Astrocyte (in vitro differentiated cells and primary cell): ENCODE measurements around the gene HRAS. TPM values are rescaled to one million over a fixed set of nuclear protein-coding genes. Genes with fewer than 3 reads are reported as not detected.

Experiments used
- DNase-seq: peaks from one replicate; pipeline ENCODE4 v3.0.0-alpha.2; 2010; ENCODE audit warnings: low read depth
- FAIRE-seq: peaks from 2 replicates; lab custom pipeline; 2011; peaks lifted over from hg19 to GRCh38; lab: Jason Lieb, UNC
- H2AFZ ChIP-seq: 2 replicates; pipeline ENCODE4 v1.6.0; 2012; ENCODE audit warnings: low read depth, low read length, inconsistent platforms
- H3K27ac ChIP-seq: 2 replicates; pipeline ENCODE4 v1.5.1; 2011; ENCODE audit warnings: low read depth, low read length, inconsistent platforms
- H3K27me3 ChIP-seq: 2 replicates; pipeline ENCODE4 v1.6.0; 2011; ENCODE audit warnings: low read length, inconsistent platforms; ENCODE audit not compliant: insufficient read depth
- H3K36me3 ChIP-seq: 2 replicates; pipeline ENCODE4 v1.5.1; 2011; ENCODE audit warnings: low read length, inconsistent platforms; ENCODE audit not compliant: insufficient read depth
- H3K4me1 ChIP-seq: 2 replicates; pipeline ENCODE4 v1.5.1; 2011; ENCODE audit warnings: low read length, inconsistent platforms; ENCODE audit not compliant: insufficient read depth
- H3K4me2 ChIP-seq: 2 replicates; pipeline ENCODE4 v1.6.0; 2012; ENCODE audit warnings: low read length, inconsistent platforms
- H3K4me3 ChIP-seq: 2 replicates; pipeline ENCODE4 v1.5.1; 2011; ENCODE audit warnings: low read depth, mild to moderate bottlenecking, low read length, inconsistent platforms; ENCODE audit not compliant: insufficient read depth
- H3K79me2 ChIP-seq: 2 replicates; pipeline ENCODE4 v1.6.0; 2012; ENCODE audit warnings: mild to moderate bottlenecking, low read length, inconsistent platforms; ENCODE audit not compliant: insufficient read depth
- H3K9ac ChIP-seq: 2 replicates; pipeline ENCODE4 v1.6.0; 2012; ENCODE audit warnings: mild to moderate bottlenecking, low read length, inconsistent platforms
- H3K9me3 ChIP-seq: 2 replicates; pipeline ENCODE4 v1.5.1; 2012; ENCODE audit warnings: low read depth, mild to moderate bottlenecking, low read length, inconsistent platforms; ENCODE audit not compliant: insufficient read depth
- H4K20me1 ChIP-seq: 2 replicates; pipeline ENCODE4 v1.6.0; 2012; ENCODE audit warnings: low read length, inconsistent platforms; ENCODE audit not compliant: insufficient read depth
- H3K27ac Mint-ChIP-seq: one replicate; pipeline ENCODE4 v1.8.0; 2021; ENCODE audit warnings: mild to moderate bottlenecking, mixed read lengths; ENCODE audit not compliant: unreplicated experiment
- H3K27me3 Mint-ChIP-seq: one replicate; pipeline ENCODE4 v1.8.0; 2021; ENCODE audit warnings: low read depth, mixed read lengths; ENCODE audit not compliant: unreplicated experiment
- H3K36me3 Mint-ChIP-seq: one replicate; pipeline ENCODE4 v1.8.0; 2021; ENCODE audit warnings: low read depth, mixed read lengths; ENCODE audit not compliant: unreplicated experiment
- H3K4me1 Mint-ChIP-seq: one replicate; pipeline ENCODE4 v1.8.0; 2021; ENCODE audit warnings: low read depth, mixed read lengths; ENCODE audit not compliant: unreplicated experiment
- H3K4me3 Mint-ChIP-seq: one replicate; pipeline ENCODE4 v1.8.0; 2021; ENCODE audit warnings: mild to moderate bottlenecking, moderate library complexity, mixed read lengths; ENCODE audit not compliant: unreplicated experiment
- H3K9me3 Mint-ChIP-seq: one replicate; pipeline ENCODE4 v1.8.0; 2021; ENCODE audit warnings: mild to moderate bottlenecking, mixed read lengths; ENCODE audit not compliant: unreplicated experiment
- EZH2 ChIP-seq: IDR thresholded peaks from 2 replicates; pipeline ENCODE4 v1.6.1; 2012; ENCODE audit warnings: mild to moderate bottlenecking, low read length, inconsistent platforms; ENCODE audit not compliant: insufficient read depth
- total RNA-seq: library from RNA; stranded (reverse); gene quantifications from 2 replicates; pipeline ENCODE4 v1.2.1, GENCODE V29; 2021
- TF ChIP-seq, protein P1 (sequence below): IDR thresholded peaks from 2 replicates; pipeline ENCODE4 v1.5.1; 2011; ENCODE audit warnings: low read depth, mild to moderate bottlenecking, inconsistent platforms, low read length, moderate library complexity; ENCODE audit not compliant: insufficient read depth

HRAS gene
- total RNA-seq, 1 donor from 2014 or later, result 84.2 TPM

DNA sequence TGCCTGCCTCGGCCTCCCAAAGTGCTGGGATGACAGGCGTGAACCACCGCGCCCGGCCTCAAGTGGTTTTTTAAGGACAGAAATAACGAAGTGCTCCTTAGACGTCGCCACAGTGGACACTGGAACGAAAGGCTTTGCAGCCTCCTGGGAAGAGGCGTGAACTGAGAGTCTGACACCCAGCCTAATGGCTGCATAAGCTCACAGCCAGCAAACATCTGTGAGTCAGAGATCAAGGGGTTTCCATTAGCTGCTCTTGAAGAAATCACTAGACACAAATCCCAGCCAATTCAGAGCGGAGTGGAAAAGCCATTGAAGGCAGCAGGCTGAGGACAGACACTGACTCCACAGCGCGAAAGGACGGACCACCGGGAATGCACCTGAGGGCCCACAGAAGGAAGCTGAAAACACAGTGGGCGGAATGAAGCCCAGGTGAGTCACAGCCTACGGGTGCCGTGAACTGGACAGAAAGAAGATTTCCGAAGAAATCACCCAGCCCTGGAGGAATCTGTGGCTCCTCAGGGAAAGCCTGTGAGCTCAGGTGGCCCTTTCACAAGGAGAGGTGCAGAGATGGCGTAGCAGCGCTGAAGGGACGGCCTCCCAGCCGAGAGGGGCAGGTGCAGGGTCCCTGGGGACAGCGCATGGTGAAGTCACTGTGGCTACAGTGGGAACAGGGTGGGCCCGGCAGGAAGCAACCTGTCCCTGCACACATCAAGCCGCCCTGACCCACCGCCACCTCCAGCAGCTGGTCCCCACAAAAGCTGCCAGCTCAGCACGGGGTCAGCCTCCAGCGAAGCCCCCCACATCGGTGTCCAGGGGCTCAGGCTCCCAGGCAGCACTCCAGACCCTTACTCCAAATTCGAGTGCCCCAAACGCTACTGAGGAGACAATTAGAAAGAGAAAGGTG is 13.6 kb upstream of the HRAS start:
- Histone ChIP-seq H4K20me1 (no peaks in the 10 kb centered on the region), H3K4me2 (no peak overlapping the region), H2AFZ (no peak overlapping the region), H3K79me2 (no peaks in the 10 kb centered on the region), H3K4me1 (no peaks in the 10 kb centered on the region), H3K36me3 (no peaks in the 10 kb centered on the region), H3K9ac (no peak overlapping the region), H3K27me3 (no peaks in the 10 kb centered on the region), H3K27ac (no peak overlapping the region), H3K9me3 (no peaks in the 10 kb centered on the region), H3K4me3 (no peak overlapping the region)
- Mint-ChIP-seq H3K36me3 (no peaks in the 10 kb centered on the region), H3K4me3 (no peak overlapping the region), H3K27me3 (peaks cover 4% of the 10 kb centered on the region), H3K9me3 (no peaks in the 10 kb centered on the region), H3K27ac (peak overlapping the region; percentile 34), H3K4me1 (peaks cover 6% of the 10 kb centered on the region)
- DNase-seq (peak; percentile 12), FAIRE-seq (no peak)
- TF ChIP-seq, protein P1, sequence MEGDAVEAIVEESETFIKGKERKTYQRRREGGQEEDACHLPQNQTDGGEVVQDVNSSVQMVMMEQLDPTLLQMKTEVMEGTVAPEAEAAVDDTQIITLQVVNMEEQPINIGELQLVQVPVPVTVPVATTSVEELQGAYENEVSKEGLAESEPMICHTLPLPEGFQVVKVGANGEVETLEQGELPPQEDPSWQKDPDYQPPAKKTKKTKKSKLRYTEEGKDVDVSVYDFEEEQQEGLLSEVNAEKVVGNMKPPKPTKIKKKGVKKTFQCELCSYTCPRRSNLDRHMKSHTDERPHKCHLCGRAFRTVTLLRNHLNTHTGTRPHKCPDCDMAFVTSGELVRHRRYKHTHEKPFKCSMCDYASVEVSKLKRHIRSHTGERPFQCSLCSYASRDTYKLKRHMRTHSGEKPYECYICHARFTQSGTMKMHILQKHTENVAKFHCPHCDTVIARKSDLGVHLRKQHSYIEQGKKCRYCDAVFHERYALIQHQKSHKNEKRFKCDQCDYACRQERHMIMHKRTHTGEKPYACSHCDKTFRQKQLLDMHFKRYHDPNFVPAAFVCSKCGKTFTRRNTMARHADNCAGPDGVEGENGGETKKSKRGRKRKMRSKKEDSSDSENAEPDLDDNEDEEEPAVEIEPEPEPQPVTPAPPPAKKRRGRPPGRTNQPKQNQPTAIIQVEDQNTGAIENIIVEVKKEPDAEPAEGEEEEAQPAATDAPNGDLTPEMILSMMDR, result no peak

DNA sequence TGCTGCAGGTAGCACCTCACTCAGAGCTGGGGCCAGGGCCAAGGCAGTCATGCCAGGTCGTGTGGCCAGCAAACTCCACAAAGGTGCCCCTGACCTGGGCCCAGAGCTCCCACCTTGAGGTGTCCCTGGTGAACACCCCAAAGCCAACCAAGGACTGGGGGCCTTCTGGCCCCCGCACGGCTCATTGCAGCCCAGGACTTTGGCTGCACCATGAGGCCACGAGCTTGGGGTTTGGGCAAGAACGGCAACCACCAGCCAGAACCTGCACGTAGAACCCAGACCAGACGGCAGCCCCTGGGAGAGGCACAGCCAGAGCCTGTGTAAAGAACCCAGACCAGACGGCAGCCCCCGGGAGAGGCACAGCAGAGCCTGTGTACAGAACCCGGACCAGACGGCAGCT is 9.8 kb upstream of the HRAS start:
- H3K9ac ChIP-seq, result no peak overlapping the region
- H3K4me3 ChIP-seq, result no peak overlapping the region
- no peaks in the 10 kb centered on the region for H3K4me1 ChIP-seq
- no peak for TF ChIP-seq EZH2
- TF ChIP-seq, protein P1, result no peak
- no peak overlapping the region for H2AFZ ChIP-seq
- no peak for FAIRE-seq
- H3K27me3 Mint-ChIP-seq, result peaks cover 5% of the 10 kb centered on the region
- no peak overlapping the region for H3K4me3 Mint-ChIP-seq
- H3K9me3 ChIP-seq, result no peaks in the 10 kb centered on the region
- no peaks in the 10 kb centered on the region for H3K36me3 ChIP-seq
- H4K20me1 ChIP-seq, result no peaks in the 10 kb centered on the region
- H3K27ac ChIP-seq, result no peak overlapping the region
- H3K27me3 ChIP-seq, result no peaks in the 10 kb centered on the region
- H3K4me1 Mint-ChIP-seq, result peaks cover 5% of the 10 kb centered on the region
- no peaks in the 10 kb centered on the region for H3K36me3 Mint-ChIP-seq
- DNase-seq, result no peak
- no peak overlapping the region for H3K27ac Mint-ChIP-seq
- H3K4me2 ChIP-seq, result no peak overlapping the region
- H3K9me3 Mint-ChIP-seq, result no peaks in the 10 kb centered on the region
- no peaks in the 10 kb centered on the region for H3K79me2 ChIP-seq

DNA sequence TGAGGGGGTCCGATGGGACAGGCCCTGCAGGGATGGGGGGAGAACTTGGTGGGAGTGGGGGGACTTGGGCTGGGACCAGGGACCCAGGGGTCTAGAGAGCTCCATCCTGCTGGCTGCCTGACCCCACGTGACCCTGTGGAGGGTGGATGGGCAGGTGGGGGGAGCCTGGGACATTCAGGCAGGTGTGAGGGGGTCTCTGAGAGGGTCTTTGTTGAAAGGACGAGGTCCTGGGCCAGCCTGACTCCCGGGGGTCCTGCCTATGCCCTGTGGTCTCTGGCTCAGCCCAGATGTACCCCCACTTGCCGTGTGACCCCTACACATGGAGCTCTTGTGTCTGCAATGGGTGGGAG is 9.4 kb upstream of the HRAS start:
- no peak for FAIRE-seq
- Histone ChIP-seq H3K4me3 (no peak overlapping the region), H3K27ac (no peak overlapping the region), H3K4me1 (no peaks in the 10 kb centered on the region), H3K27me3 (no peaks in the 10 kb centered on the region), H4K20me1 (no peaks in the 10 kb centered on the region), H3K79me2 (no peaks in the 10 kb centered on the region), H3K9ac (no peak overlapping the region), H3K4me2 (no peak overlapping the region), H2AFZ (no peak overlapping the region), H3K36me3 (no peaks in the 10 kb centered on the region), H3K9me3 (no peaks in the 10 kb centered on the region)
- DNase-seq, result no peak
- Mint-ChIP-seq H3K27ac (no peak overlapping the region), H3K27me3 (peaks cover 5% of the 10 kb centered on the region), H3K36me3 (no peaks in the 10 kb centered on the region), H3K4me1 (peaks cover 5% of the 10 kb centered on the region), H3K9me3 (no peaks in the 10 kb centered on the region), H3K4me3 (no peak overlapping the region)
- TF ChIP-seq, protein P1, result no peak
- no peak for TF ChIP-seq EZH2
